ENCODE measurements around the gene TNFRSF1B.
"Not testable (repeated sequence)": the region's sequence is repeated elsewhere in the genome, so short reads cannot be mapped to it uniquely, and the experiment has no call there.

TNFRSF1B gene

GRCh38 chr1:12194666-12195216, 27.9 kb downstream of the TNFRSF1B start:
- no peak for DNase-seq

GRCh38 chr1:12195416-12195815, 28.6 kb downstream of the TNFRSF1B start:
- no peak for DNase-seq

GRCh38 chr1:12196641-12197482, 30.1 kb downstream of the TNFRSF1B start:
- no peak for DNase-seq

GRCh38 chr1:12197483-12197880, 30.7 kb downstream of the TNFRSF1B start:
- no peak for DNase-seq

GRCh38 chr1:12200208-12200607, 33.4 kb downstream of the TNFRSF1B start:
- DNase-seq = no peak

GRCh38 chr1:12201352-12202189, 34.8 kb downstream of the TNFRSF1B start:
- DNase-seq = no peak

GRCh38 chr1:12202190-12202497, 35.4 kb downstream of the TNFRSF1B start:
- DNase-seq = no peak

- no peak for DNase-seq
These were observed 35.8 kb downstream of the TNFRSF1B start for GRCh38 chr1:12202577-12202976.

- DNase-seq = no peak
These were observed 36.6 kb downstream of the TNFRSF1B start for GRCh38 chr1:12203216-12204007.

- DNase-seq = no peak
These were observed 37.3 kb downstream of the TNFRSF1B start for GRCh38 chr1:12204140-12204539.

- DNase-seq = no peak
These were observed 38.2 kb downstream of the TNFRSF1B start for GRCh38 chr1:12204754-12205658.

- DNase-seq = no peak
These were observed 39.4 kb downstream of the TNFRSF1B start for GRCh38 chr1:12206238-12206637.

GRCh38 chr1:12206792-12207424, 40.1 kb downstream of the TNFRSF1B start:
- DNase-seq = no peak

- no peak for DNase-seq
These were observed 41.5 kb downstream of the TNFRSF1B start for GRCh38 chr1:12208271-12208670.

GRCh38 chr1:12208764-12209494, 42.1 kb downstream of the TNFRSF1B start:
- DNase-seq = no peak

GRCh38 chr1:12209495-12209832, 42.7 kb downstream of the TNFRSF1B start:
- no peak for DNase-seq

GRCh38 chr1:12215118-12215961, 48.5 kb downstream of the TNFRSF1B start:
- no peak for DNase-seq

GRCh38 chr1:12219800-12220199, 53.0 kb downstream of the TNFRSF1B start:
- no peak for DNase-seq

- DNase-seq = no peak
These were observed 54.1 kb downstream of the TNFRSF1B start for GRCh38 chr1:12220890-12221289.

GRCh38 chr1:12222700-12223099, 55.9 kb downstream of the TNFRSF1B start:
- DNase-seq = not testable (repeated sequence)
